Activated CD8-positive, alpha-beta T cell treated with anti-CD3 and anti-CD28 coated beads for 36 hours (primary cell): ENCODE measurements around the gene USP24. TPM values are rescaled to one million over a fixed set of nuclear protein-coding genes. Genes with fewer than 3 reads are reported as not detected.

Source experiments
- ATAC-seq: fragments of 200-7000 bp; cut with Tn5 transposase; one replicate; pipeline ENCODE4 v1.10.0; 2021; ENCODE audit warnings: mild to moderate bottlenecking, moderate library complexity
- CTCF ChIA-PET: fragments of 350-600 bp; sonication (Branson Sonifier 250); formaldehyde crosslinking; loops from one replicate; lab custom pipeline; 2021; ENCODE audit warnings: antibody characterized with exemption; lab: Charles Lee
- POLR2A ChIA-PET: fragments of 350-600 bp; sonication (Branson Sonifier 250); formaldehyde crosslinking; loops from one replicate; lab custom pipeline; 2021; ENCODE audit warnings: antibody characterized with exemption; lab: Charles Lee
- DNase-seq: peaks from one replicate; pipeline ENCODE4 v3.0.0-alpha.2; 2020
- H3K27ac Mint-ChIP-seq: one replicate; pipeline ENCODE4 v1.8.0; 2021; ENCODE audit warnings: mild to moderate bottlenecking, mixed read lengths
- H3K27me3 Mint-ChIP-seq: one replicate; pipeline ENCODE4 v1.8.0; 2021; ENCODE audit warnings: mixed read lengths
- H3K36me3 Mint-ChIP-seq: one replicate; pipeline ENCODE4 v1.8.0; 2021; ENCODE audit warnings: low read depth, mixed read lengths
- H3K4me1 Mint-ChIP-seq: one replicate; pipeline ENCODE4 v1.8.0; 2021; ENCODE audit warnings: low read depth, mixed read lengths
- H3K4me3 Mint-ChIP-seq: one replicate; pipeline ENCODE4 v1.8.0; 2021; ENCODE audit warnings: mild to moderate bottlenecking, moderate library complexity, mixed read lengths
- H3K9me3 Mint-ChIP-seq: one replicate; pipeline ENCODE4 v1.8.0; 2021; ENCODE audit warnings: mixed read lengths
- CTCF ChIP-seq: fragments of 200-600 bp; IDR thresholded peaks from one replicate; pipeline ENCODE4 v1.8.0; 2022; ENCODE audit warnings: antibody characterized with exemption, mild to moderate bottlenecking
- intact Hi-C: fragments of 100-400 bp; cut with micrococcal nuclease; formaldehyde crosslinking; loops from one replicate; pipeline ENCODE4 v1.10.0; 2022
- total RNA-seq, 2 experiments: library from RNA; stranded (reverse); gene quantifications; one replicate each; pipeline ENCODE4 v1.2.3, GENCODE V29; 2021

Gene USP24
- total RNA-seq, result 10 to 100 TPM; 39.4 to 47.0 TPM

DNA sequence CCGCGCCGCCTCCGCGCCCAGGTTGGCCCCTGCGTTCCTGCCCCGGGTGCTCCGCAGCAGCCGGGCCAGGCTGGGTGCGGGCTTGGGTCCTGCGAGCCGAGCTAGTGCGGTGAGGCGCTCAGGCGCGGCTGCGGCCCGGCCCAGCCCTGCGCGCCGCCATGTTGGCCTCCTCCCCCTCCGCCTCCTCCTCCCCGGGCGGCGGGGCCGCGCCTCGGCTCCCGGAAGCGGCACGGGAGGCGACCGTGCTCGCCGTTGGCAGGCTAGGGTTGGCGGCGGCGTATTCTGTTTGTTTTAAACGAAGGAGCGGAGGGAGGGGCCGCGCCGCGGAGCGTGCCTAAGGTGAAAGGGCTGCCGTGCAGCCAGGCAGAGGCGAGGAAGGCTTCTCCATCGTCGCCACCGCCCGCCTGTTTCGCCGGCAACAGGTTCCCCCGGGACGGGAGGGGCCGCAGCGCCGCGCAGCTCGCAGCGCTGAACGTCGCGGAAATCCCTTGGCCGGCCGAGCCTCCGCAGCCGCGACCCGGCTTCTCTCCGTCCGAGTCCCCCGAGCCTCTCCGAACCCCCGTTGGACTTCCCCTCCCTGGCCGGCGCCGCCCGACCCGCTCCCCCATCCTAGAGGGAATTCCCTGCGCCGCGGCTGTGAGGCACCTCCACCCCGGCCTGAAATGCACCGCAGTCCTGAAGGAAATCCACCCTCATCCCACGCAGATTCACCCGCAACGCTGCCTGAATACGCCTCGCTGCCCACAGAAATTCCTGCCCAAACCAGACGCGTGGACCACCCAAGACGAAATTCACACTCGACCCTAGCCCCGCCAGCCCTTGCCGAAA lies at the start of gene USP24:
Gene USP24 (minus strand): TSS at position 171 of the 828 bp plus-strand sequence. CDS start 251 bp downstream, outside the sequence.
- Mint-ChIP-seq H3K36me3 (peaks cover 15% of the 10 kb centered on the region), H3K27me3 (no peaks in the 10 kb centered on the region), H3K4me1 (peaks cover 57% of the 10 kb centered on the region), H3K27ac (peak within 1 kb of the TSS; percentile 95), H3K4me3 (peak within 1 kb of the TSS; percentile 83), H3K9me3 (no peaks in the 10 kb centered on the region)
- ATAC-seq (peak; percentile 81), DNase-seq (peak; percentile 84)
- TF ChIP-seq CTCF, result no peak
- ChIA-PET POLR2A (interaction anchor here (0.9 to 1.5 kb wide), 8 partner anchors 10 to 72 kb away, joined by 3 to 6 read pairs (median 4); no protein-coding TSS in a partner anchor), CTCF (interaction anchor here (1.0 to 2.6 kb wide), 3 partner anchors 15 to 63 kb away, joined by 3 to 8 read pairs (median 3); no protein-coding TSS in a partner anchor)
- intact Hi-C loops, result no loop called here

DNA sequence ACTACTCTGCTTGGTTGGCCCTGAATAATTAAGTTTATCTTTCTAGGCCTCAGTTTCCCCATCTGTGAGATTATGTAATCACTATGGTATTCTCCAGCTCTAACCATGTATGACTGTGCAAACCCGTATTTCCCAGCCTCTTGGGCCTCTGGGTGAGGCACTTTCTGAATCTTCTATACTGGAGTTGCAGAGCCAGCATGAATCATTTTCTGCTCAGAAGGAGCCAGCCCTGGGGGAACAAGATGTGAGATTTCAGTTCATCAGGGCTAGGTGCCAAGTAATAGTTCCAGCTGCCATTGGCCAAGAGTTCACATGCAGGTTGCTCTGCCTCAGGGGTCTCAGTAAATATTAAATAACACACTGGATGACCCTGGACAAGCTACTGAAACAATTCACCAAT lies 47.7 kb upstream of the USP24 start:
- no peak overlapping the region for H3K4me3 Mint-ChIP-seq
- H3K9me3 Mint-ChIP-seq, result no peaks in the 10 kb centered on the region
- intact Hi-C loops, result no loop called here
- no peak for TF ChIP-seq CTCF
- H3K27ac Mint-ChIP-seq, result no peak overlapping the region
- H3K27me3 Mint-ChIP-seq, result no peaks in the 10 kb centered on the region
- CTCF ChIA-PET, result interaction anchor here (1.2 kb wide), 1 partner anchor 119 kb away, joined by 3 read pairs; no protein-coding TSS in a partner anchor
- ATAC-seq, result no peak
- peaks cover 18% of the 10 kb centered on the region for H3K4me1 Mint-ChIP-seq
- H3K36me3 Mint-ChIP-seq, result no peaks in the 10 kb centered on the region
- POLR2A ChIA-PET, result no interaction called here
- no peak for DNase-seq

- Mint-ChIP-seq H3K27ac (no peak overlapping the region), H3K9me3 (no peaks in the 10 kb centered on the region), H3K27me3 (no peaks in the 10 kb centered on the region), H3K4me3 (no peak overlapping the region), H3K36me3 (no peaks in the 10 kb centered on the region), H3K4me1 (peaks cover 23% of the 10 kb centered on the region)
- CTCF ChIA-PET, result interaction anchor here (1.0 kb wide), 1 partner anchor 12 kb away, joined by 3 read pairs; no protein-coding TSS in a partner anchor
- ATAC-seq, result no peak
- no peak for DNase-seq
- intact Hi-C loops, result loop anchor here (5.0 kb wide), 1 partner anchor 48 kb away; no protein-coding TSS in a partner anchor
- no peak for TF ChIP-seq CTCF
- POLR2A ChIA-PET, result no interaction called here
These were observed 44.9 kb upstream of the USP24 start for GRCh38 chr1:55259911-55260609.

GRCh38 chr1:55257958-55258357 lies 42.8 kb upstream of the USP24 start:
- peak; percentile 90 for ATAC-seq
- ChIA-PET POLR2A (interaction anchor here (0.9 kb wide), 1 partner anchor 45 kb away, joined by 3 read pairs; no protein-coding TSS in a partner anchor), CTCF (interaction anchor here (1.0 to 2.5 kb wide), 4 partner anchors 20 to 313 kb away, joined by 3 to 13 read pairs (median 4); no protein-coding TSS in a partner anchor)
- Mint-ChIP-seq H3K27ac (peak overlapping the region; percentile 4), H3K27me3 (no peaks in the 10 kb centered on the region), H3K4me1 (peaks cover 25% of the 10 kb centered on the region), H3K9me3 (no peaks in the 10 kb centered on the region), H3K36me3 (no peaks in the 10 kb centered on the region), H3K4me3 (peak overlapping the region; percentile 15)
- intact Hi-C loops, result loop anchor here (5.0 kb wide), 1 partner anchor 46 kb away; no protein-coding TSS in a partner anchor
- no peak for TF ChIP-seq CTCF
- peak; percentile 84 for DNase-seq
